K562 treated with DMSO at 1 percent for 24 hours (cell line): ENCODE measurements around the gene CNGA2. TPM values are rescaled to one million over a fixed set of nuclear protein-coding genes. Genes with fewer than 3 reads are reported as not detected.

Source experiments
- total RNA-seq: library from RNA; unstranded; fragments of 300-600 nt; gene quantifications from 2 replicates; pipeline ENCODE4 v1.2.3, GENCODE V29; 2022; ENCODE audit warnings: low read depth; ENCODE audit not compliant: insufficient read depth

The CNGA2 gene
- total RNA-seq: not detected in 2 replicates

DNA sequence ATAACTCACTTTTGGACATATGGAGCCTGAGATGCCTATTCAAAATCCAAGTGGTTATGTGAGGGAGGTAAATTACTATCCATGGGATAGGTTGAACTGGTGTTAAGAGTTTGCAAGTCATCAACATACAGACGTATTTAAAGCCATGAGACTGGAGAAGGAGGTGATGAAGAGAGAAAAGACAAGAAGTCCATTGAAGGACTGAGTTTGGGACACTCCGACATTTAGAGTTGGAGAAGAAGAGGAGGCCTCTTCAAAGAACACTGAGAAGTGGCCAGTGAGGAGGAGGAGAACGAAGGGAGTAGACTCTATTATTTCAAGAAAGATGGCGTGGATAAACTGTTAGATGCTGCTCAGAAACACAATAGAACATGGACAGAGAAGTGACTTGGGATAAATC is at the start of gene CNGA2:
TSS of gene CNGA2 (plus strand) at position 301 of the 400 bp plus-strand sequence. CDS start 3,738 bp downstream, outside the sequence.

DNA sequence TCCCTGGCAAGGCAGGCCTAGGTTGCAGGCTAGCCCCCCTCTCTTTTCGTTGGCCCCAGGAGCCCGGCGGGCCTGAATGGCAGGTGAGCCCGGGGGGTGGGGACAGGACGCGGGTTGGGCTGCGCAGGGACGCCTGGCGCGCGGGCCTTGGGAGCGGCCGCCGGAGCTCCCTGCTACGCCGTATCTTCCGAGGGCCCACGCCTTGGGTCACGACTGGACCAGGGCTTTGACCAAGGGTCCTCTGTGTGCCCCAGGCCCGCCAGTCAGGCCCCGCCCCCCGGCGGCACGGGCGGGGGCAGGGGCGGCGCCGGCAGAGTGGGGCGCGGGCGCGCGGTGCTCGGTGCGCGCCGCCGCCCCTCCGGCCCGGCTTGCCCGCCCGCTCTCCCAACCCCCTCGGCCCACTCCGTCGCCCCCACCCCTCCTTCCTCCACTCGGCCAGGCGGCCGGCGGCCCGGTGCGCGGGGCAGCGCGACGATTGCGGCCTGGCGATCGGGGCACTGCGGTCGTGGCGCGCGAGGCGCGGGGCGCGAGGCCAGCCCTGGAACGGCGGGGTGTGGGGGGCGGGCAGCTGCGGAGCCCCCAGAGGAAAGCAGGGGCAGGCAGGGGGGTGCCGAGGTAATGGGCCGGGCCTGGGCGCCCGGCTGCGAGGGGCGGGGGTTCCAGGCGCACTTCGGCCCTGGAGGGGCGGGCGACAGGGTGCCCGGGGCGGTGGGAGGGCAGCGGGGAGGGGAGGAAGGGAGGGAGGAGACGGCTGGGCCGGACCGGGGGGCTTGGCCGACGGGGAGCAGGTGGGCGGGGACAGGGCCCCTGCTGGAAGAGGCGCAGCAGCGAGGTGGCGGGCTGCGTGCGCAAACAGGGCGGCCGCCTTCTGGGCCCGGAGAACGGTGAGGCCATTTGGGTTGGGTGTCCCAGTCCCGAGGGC is 39.6 kb upstream of the CNGA2 start, which contains the start of gene PRRG3:
TSS of gene PRRG3 (plus strand) at position 798 of the 922 bp plus-strand sequence. CDS start 3,357 bp downstream, outside the sequence.

DNA sequence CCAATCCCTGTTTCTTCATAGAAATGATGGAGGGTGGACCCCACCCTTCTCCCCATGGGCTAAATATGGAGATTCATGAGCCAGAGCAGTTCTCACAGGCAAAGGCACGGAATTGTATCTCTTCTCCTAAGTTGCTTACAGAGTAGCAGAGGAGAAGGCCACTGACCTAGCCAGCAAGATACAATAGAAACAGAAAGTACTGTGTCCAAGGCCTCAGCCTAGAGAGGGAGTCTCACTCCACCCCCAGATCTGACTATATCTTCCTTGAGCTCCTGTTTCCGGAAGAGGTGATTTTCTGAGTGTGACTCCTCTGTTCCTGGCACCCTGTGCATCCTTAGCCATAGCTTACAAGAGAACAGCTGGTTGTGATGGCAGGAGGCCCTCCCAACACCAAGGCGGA is 18.8 kb upstream of the CNGA2 start, which contains the start of gene FATE1:
TSS of gene FATE1 (plus strand) at position 284 of the 400 bp plus-strand sequence. CDS start at position 369, 85 bp downstream.

Other genes starting within 250 kb of the CNGA2 start
- gene PASD1, start 171.1 kb upstream of the CNGA2 start, total RNA-seq: 8.5 TPM in 2 replicates
- gene PRRG3, start 39.3 kb upstream of the CNGA2 start, total RNA-seq: not detected in 2 replicates
- gene FATE1, start 18.7 kb upstream of the CNGA2 start, total RNA-seq: not detected in 2 replicates
- 8.6 and 9.5 TPM in 2 replicates for gene MAGEA4, start 178.1 kb downstream of the CNGA2 start, total RNA-seq
- 6.0 and 7.2 TPM in 2 replicates for gene GABRE, start 239.9 kb downstream of the CNGA2 start, total RNA-seq